NCI-H1105 (cell line): Measurements from ENCODE around the gene SERHL2.
"Not testable (repeated sequence)": the region's sequence is repeated elsewhere in the genome, so short reads cannot be mapped to it uniquely, and the experiment has no call there.

ENCODE experiments used
- DNase-seq: peaks from one replicate; lab custom pipeline; 2025; lab: John Stamatoyannopoulos, UW

SERHL2 gene

DNA sequence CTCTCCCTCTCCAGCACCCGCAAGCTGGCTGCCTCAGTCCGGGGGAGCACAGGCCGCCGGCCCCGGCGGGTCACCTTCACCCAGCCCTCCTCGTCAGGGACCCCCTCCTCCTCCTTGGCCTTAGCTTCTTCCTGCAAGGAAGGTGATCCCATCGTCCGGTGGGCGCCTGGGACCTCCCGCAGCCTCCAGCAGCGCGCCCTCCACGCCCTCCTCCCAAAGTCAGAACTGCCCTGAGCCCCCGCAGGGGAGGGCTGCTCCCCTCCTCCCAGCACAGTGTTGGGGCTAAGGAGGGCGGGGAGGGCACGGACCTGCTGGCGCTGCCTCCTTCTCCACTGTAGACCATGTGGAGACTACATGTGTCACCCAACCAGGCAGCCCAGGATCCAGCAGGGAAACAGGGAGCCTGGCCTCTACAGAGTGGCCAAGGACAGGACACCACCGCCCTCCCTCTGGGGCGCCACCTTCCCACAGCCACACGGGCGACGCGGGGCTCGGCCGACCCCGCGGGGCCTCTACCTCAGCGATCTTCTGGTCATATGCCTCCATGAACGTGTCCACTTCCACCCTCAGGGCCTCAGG lies 22.3 kb downstream of the SERHL2 start:
- DNase-seq, result not testable (repeated sequence)

DNA sequence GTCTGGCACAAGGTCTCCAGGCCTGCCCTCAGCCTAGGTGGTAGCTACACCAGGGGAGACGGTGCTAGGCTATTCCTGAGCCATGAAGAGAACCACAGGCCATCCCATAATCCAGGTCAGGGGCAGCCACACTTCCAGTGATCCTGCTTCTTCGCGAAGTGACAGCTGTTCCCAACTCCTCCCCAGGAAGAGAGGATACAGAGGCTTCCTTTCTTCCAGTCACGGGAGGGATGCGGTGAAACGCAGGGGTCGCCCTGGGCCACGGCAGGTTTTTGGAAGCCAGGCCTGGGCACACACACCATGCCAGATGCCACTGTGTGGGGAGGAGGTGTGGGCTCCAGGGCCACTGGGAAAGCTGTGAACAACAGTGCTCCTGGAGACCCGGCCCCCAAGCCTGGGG lies 23.4 kb downstream of the SERHL2 start:
- not testable (repeated sequence) for DNase-seq

DNA sequence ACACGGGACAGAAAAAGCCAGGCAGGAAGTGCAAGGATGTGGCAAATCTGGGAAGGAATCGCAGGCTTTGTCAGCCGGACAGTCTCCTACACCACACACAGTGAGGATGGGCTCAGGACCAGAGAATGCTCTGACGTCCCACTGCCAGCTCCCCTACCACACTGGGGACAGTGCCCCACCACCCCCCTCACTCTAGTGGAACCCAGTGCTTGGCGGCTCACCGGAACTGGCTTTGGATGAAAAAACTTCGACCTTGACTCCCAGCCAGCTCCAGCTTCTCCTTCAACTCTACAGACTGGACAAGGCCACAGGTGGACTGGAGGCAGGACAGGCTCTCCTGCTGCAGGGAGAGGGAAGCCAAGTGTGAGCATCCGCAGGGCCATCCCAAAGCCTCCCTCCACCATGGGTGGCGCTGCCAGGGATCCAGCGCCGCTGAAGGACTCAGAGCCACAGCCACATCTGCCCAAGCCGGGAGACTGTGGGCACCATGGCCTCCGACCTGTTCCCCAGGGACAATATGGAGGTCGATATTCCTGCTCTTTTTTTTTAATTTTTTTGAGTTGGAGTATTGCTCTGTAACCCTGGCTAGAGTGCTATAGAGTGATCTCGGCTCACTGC lies 24.0 kb downstream of the SERHL2 start:
- no peak for DNase-seq

DNA sequence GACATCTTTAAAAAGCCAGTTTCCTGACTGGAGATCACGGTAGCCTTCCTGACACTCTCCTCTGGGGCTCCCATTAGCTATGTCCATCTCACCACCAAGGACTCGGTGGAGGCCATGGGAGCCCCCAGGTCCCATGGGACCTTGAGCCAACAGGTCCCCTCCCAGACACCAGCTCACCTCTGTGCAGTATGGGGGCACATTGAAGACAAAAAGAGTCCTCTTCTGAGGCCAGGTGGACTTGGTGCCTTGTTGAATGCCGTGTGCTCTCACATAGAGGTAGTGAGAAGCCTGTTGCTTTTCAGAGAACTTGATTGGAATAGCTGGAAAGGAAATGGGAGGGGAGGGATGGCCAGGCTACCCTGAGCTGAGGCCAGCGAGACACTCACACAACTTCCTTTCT lies 26.3 kb downstream of the SERHL2 start:
- not testable (repeated sequence) for DNase-seq

DNA sequence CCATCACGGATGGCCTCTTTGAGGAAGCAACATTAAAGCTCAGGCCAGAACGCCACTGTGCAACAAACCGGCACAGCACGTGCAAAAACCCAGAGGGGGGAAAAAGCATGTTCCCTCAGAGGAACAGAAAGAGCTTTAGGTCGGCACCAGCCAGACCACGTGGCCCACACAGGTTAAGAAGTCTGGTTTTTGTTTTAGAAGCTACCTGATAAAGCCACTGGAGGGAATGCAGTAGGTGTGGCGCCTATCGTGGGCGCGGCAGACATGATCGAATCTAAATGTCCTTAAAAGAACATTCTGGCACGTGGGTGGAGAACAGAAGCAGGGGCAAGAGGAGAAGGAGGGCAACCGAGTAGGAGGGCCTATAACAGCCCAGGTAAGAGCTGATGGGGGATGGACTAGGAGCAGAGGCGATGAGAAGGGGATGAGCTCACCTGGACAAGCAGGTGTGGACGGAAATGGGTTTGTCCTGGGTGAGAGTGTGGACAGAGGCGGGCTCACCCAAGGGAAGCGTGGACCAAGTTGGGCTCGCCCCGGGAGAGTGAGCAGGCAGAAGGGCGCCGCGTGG lies 27.5 kb downstream of the SERHL2 start:
- DNase-seq, result not testable (repeated sequence)

DNA sequence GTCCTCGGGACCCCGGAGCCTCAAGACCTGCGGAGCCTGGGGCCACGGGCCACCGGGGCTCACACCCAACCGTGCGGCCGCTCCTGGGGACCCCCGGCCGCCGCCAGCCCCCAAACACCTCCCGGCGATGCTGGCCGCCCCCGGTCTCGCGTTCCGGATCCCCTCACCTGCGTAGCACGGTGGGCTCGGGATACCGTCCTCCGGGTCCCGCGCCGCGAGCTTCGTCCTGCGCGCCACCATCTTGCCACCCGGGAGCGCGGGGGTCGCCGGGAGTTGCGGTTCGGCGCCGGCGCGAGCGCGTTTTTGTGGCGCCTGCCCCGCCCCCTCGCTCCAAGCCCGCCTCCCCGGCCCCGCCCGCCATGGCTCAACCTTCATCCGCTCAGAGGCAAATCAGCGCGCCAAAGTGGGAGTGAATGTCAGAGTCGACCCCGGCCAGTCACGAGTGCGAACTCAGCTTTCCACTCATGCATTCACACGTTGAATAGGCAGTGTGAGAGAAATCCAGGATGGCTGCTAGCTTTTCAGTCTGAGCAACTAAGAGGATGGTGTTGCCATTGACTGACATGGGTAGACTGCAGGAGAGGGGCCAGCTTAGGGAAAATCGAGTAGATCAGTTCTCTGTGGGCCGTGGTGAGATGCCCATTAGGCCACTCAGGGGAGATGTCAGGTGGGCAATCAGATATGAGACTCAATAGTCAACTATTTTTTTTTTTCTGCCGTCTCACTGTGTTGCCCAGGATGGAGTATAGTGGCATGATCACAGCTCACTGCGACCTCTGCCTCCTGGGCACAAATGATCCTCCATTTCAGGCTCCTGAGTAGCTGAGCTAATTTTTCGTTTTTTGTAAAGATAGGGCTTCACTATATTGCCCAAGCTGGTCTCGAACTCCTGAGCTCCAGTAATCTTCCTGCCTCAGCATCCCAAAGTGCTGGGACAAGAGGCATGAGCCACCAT lies 28.3 kb downstream of the SERHL2 start:
- peak; percentile 60 for DNase-seq

DNA sequence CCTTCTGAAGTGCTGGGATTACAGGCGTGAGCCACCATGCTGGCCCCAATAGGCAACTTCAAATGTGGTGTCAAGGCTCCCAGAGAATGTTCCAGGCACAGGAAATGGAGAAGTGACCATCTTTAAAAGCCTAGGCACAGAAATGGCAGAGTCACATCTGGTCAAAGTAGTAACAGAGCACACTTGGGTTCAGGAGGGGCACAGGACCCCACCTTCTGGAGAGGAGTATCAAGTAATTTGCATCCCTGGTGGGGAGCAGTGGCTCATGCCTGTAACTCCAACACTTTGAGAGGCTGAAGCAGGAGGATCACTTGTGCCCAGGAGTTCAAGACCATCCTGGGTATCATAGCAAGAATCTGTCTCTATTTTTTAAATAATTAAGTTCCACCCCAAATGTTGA lies 29.2 kb downstream of the SERHL2 start:
- DNase-seq, result no peak

DNA sequence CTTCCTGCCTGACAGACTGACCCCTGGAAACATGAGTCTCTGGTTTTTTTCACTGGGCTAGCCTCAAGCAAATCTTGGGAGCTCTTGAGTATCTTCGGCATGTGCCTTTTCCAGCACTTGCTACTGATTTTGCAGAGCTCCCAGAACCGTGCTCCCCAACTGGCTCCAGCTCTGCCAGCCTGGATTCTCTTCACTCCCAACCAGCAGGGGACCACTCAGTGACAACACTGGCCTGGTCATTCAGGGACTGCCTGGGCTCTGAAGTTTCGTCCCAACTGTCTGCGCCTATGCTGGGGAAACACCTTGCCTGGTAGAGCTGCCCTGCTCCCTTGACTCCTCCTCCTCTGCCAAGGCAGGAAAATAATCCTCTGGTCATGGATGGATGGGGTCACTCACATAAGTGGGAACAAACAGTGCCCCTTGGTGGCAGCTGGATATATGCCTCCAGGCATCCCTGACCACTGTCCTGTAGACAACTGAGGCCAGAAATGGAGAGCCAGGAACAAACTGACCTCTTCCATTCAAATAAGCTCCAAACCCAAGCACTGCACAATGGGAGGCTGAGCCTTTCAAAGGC lies 30.7 kb downstream of the SERHL2 start:
- DNase-seq, result no peak

DNA sequence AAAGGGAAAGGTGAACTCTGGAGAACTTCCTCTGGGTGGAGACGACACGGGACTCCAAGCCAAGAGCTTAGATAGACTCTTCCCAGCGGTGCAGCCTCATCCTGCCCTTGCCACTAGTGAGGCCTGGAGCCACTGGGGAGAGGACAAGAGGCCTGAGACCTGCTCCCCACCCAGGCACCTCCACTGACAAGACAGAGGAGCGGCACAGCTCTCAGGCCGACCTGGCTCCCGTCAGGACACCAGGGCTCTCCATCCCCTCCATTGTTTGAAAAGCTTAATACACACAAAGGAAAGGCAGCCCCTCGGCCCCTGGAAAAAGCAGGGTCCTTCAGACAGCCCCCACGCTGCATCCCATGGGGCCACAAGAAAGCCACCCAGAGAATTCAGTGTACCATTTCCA lies 31.3 kb downstream of the SERHL2 start:
- DNase-seq, result no peak

DNA sequence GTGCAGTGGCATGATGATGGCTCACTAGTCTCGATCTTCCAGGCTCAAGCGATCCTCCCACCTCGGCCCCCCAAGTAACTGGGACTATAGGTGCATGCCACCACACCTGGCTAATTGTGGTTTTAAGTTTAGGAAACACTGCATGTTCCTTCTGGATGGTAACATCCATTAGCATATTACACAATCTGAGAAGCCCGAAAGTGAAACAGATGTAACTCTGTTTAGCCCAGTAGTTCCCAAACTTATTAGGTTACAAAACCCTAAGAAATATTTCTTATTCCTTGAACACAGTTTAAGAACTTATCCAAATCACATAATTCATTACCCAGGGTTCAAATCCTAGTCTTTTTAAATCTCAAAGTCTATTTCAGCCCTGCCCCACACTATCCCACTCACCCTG lies 32.6 kb downstream of the SERHL2 start:
- DNase-seq, result no peak

DNA sequence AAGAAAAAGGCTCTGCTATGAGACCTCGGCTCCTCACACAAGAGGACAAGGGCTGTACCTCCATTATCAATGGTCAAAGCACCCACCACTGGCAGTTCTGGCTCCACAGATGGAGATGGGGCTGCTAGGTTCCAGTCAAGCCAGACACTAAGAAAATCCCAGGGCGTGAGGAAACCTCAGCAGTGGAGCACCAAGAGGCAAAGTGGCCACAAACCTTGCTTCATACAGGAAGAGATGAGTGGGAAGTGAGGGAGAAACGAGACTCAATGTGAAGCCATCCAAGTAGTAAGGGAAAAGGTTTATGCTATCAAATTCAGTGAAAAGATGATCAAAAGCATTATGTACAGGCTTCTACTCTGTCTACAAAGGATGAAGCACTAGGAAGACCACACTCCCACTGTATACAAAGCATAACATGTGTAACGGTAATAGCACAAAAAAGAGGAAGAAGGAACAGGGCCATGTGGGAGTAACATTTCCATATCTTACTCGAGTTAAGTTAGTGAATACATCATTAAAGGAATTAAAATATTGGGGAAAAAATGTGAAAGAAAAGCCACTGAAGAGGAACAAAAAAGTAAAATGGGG lies 33.9 kb downstream of the SERHL2 start:
- DNase-seq, result no peak

DNA sequence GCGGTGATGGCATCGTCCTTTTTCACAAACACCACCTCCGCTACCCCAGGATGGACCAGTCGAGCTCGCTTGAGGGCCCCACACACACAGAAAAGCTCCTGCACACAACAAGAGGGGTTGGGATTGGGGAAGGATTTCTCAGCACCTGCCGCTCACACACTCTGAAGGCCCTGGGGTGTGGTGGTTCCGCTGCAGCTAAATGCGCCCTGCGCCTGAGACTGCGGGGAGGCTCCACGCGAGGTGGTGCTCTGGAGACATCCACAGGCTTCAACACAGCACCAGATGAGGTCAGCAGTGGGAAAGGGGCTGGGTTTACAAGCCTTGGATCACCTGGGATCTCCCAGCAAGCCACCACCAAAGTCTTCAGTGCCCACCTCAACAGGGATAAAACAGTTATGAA lies 38.2 kb downstream of the SERHL2 start:
- no peak for DNase-seq

DNA sequence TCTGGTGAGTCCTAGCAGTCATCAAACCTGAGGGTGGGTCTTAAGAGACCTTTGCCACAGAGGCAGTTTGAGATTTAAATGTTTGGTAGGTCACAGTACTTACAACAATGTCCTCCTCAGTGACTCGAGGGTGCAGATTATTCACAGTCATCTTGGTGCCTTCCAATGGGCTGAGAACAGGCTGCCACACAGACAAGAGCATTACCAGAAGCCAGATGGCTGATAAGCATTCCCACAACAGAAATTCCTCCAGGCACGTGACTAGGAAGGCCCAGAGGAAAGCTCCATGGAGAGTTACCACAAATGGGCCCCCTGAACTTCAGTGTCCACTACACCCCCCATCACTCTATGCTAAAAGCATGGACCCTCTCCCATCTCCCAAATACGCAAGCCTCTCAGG lies 41.7 kb downstream of the SERHL2 start:
- DNase-seq, result no peak

DNA sequence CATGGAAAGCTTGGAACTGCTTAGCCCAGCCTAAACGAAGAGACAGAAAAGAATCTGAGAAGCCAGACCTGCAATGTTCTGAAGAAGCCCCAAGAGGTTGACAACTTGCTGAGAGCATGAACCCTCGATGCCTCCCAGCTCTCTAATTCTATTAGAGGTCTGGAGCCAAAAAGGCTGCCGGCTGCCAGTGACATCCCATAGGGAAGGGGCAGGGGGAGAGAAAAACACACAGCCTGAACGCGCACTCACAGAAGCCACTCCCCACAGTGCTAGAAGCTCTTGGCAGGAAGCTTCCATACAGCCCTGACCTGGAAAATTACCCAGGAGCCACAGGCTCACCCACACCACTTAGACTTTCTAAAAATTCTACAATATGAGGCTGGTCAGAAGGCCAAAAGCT lies 42.6 kb downstream of the SERHL2 start:
- no peak for DNase-seq

DNA sequence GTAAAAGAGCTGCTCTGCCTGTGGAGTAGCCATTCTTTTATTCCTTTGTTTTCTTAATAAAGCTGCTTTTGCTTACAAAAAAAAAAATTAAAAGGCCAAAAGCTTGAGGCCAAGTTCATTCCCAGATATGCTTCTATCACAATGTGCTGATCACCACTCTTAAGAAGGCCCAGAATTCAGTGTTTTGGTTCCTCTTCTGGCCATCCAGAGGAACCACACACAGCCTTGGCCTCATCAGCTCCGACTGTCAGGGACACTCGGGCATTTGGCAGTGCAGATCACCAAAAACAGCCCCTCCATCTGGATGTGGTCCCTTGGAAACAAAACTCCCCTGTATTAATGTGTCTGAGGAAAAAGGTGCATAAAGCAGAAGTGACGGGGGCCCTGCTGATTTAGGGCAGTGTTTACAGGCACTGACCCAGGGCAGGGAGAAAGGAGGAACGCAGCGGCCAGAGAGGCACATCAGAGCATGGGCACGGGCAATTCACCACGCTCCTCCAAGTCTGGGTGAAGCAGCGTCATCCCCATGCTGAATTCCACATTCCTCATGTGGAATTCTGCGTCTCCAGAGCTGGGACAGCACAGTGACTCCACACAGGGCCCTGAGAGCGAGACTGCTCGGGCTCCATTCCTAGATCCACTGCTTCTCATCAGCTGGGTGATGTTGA lies 43.2 kb downstream of the SERHL2 start:
- DNase-seq, result no peak

DNA sequence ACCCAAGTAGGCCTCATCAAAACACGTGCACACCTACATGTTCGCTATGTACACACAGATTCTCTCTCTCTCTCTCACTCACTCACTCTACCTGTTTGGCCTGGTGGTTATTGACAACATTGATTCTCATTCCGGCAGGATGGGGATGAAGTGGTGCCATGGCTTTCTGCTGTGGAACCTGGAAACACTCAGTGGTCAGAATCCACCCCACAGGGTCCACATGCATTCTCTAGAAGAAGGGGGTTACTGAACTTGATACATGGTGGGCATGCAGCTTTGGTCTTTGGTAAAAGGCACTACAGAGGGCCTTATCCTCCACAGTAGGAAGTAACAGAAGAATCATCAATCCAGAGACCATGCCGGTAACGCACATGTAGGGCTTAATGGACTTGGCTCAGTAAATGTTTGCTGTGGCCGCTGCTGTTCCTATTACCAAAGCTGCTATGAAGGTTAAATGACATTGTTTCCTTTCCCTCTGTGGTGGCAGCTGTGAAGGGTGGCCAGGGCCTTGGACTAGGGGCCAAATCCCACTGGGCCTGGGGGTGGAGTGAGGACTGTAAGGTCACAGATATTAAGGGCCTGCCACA lies 48.2 kb downstream of the SERHL2 start:
- no peak for DNase-seq

DNA sequence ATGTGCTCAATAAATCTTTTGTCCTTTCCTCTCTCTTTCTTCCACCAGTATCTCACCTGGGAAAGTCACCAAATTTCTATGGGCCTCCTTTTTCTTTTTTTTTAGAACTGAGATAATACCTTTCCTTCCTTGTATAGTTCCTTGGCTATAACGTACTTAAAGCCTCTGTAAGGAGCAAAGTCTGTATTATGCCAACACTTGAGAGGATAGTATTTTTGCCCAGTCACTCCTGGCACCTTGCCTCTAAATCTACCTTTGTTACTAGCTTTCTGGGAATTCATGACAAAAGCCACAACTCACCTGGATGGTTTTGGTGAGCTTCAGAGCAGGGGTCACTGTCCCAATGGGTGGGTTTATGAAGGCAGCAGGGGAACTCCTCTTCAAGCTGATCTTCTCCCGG lies 48.7 kb downstream of the SERHL2 start:
- DNase-seq, result no peak

DNA sequence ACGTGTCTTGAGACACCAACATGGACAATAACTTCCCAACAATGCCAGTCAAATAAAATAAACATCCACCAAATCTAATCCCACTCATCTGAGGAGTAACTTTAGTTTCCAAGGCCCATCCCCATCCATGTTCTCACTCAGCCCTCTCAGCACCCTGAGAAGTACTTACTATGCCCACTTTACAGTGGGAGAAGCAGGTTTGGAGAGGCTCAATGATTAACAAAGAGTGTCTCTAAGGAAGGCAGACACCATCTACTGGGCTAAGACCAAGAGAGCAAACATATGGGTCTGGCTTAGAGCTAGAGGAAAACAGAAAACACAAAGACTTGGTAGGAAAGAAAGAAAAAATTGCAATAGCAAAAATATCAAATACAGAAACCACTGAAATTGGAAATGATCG lies 49.7 kb downstream of the SERHL2 start:
- no peak for DNase-seq

DNA sequence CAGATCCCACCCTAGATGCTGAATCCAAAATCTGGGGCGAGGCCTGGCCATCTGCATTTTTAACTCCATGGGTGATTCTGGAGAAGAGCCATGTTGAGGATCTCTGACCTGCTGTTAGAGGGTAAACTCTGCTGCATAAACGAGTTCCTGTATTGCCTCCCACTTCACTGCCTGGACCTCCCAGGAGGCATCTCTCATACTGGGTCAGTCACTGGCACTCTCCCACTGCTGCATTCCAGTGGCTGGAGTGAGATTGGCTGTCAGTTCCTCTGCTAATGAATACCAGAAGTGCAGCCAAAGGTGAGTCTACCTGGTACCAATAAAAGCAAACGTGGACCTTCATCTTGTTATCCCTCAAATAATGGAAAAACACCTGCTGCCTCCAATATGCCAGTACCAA lies 50.6 kb downstream of the SERHL2 start:
- DNase-seq, result no peak

DNA sequence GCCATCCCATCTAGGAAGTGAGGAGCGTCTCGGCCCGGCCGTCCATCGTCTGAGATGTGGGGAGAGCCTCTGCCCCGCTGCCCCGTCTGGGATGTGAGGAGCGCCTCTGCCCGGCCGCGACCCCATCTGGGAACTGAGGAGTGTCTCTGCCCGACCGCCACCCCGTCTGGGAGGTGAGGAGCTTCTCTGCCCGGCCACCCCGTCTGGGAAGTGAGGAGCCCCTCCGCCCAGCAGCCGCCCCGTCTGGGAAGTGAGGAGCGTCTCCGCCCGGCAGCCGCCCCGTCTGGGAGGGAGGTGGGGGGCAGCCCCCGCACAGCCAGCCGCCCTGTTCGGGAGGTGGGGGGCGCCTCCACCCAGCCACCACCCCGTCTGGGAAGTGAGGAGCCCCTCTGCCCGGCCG lies 53.9 kb downstream of the SERHL2 start:
- DNase-seq, result not testable (repeated sequence)
